ENCODE results near the gene MOB2.

- TF ChIP-seq, protein P1, sequence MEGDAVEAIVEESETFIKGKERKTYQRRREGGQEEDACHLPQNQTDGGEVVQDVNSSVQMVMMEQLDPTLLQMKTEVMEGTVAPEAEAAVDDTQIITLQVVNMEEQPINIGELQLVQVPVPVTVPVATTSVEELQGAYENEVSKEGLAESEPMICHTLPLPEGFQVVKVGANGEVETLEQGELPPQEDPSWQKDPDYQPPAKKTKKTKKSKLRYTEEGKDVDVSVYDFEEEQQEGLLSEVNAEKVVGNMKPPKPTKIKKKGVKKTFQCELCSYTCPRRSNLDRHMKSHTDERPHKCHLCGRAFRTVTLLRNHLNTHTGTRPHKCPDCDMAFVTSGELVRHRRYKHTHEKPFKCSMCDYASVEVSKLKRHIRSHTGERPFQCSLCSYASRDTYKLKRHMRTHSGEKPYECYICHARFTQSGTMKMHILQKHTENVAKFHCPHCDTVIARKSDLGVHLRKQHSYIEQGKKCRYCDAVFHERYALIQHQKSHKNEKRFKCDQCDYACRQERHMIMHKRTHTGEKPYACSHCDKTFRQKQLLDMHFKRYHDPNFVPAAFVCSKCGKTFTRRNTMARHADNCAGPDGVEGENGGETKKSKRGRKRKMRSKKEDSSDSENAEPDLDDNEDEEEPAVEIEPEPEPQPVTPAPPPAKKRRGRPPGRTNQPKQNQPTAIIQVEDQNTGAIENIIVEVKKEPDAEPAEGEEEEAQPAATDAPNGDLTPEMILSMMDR (IDR thresholded peaks at IDR 0.05): no peak
- no peak for TF ChIP-seq POLR2AphosphoS5 (IDR thresholded peaks at IDR 0.05)
- TF ChIP-seq POLR2A (IDR thresholded peaks at IDR 0.05): no peak
Measured at GRCh38 chr11:1520209-1520662, 33.7 kb upstream of the MOB2 start.

Data from suprapubic skin (tissue), 4 donors.